ENCODE results near the gene WFIKKN2.

- TF ChIP-seq CTCF (IDR thresholded peaks at IDR 0.05; ENCODE audit: poor library complexity) (no peak), EZH2phosphoT487 (IDR thresholded peaks at IDR 0.05; ENCODE audit: low read depth, severe bottlenecking, unreplicated experiment) (no peak)
These were observed 19.1 kb upstream of the WFIKKN2 start for GRCh38 chr17:50816271-50816670.

All from hepatocyte (in vitro differentiated cells).